Measurements from ENCODE around the gene SLC9A9. TPM values are rescaled to one million over a fixed set of nuclear protein-coding genes. Genes with fewer than 3 reads are reported as not detected.

The SLC9A9 gene
- total and polyA plus RNA-seq, 10 of the 15 experiments (the other 5 are each of a cell fraction or from before 2014, with no cell fraction given) = 3.5 to 14.2 (median 9.3) TPM

- intact Hi-C loops (cut with micrococcal nuclease; ENCODE audit: unreplicated experiment) = no loop called here
- no peak for ATAC-seq
- in situ Hi-C loops (cut with MboI) = no loop called here
- CTCF ChIA-PET = no interaction called here
- TF ChIP-seq POLR2AphosphoS5 (IDR thresholded peaks at IDR 0.05; ENCODE audit: low read length) = no peak
- TF ChIP-seq PRDM15 (CRISPR knock-in tag; IDR thresholded peaks at IDR 0.05) = no peak
- no peak for TF ChIP-seq ATF2 (IDR thresholded peaks at IDR 0.05; ENCODE audit: low read length)
- RAD21 ChIA-PET (ENCODE audit: unreplicated experiment) = no interaction called here
- BruUV-seq (replicated peaks) = no TSS peak
- H3K9me3 ChIP-seq (replicated peaks; ENCODE audit: control insufficient read depth, insufficient read depth, low read length) = no peaks in the 10 kb centered on the region
- FAIRE-seq = no peak
- H3K4me3 ChIP-seq = no peak overlapping the region
- SMC1A ChIA-PET (ENCODE audit: uncharacterized antibody, unreplicated experiment) = interaction anchor here (0.8 to 1.2 kb wide), 2 partner anchors 26 to 1352 kb away, joined by 3 read pairs; no protein-coding TSS in a partner anchor
- H3K9ac ChIP-seq (ENCODE audit: control insufficient read depth, insufficient read depth, low read length) = no peak overlapping the region
- H3K27ac ChIP-seq (ENCODE audit: control insufficient read depth, insufficient read depth) = no peak overlapping the region
- no peaks in the 10 kb centered on the region for H4K20me1 ChIP-seq (ENCODE audit: control insufficient read depth, insufficient read depth)
- DNase-seq (ENCODE audit: low read depth, low spot score) = no peak
- no peaks in the 10 kb centered on the region for H3K27me3 ChIP-seq (replicated peaks in 1 of 2; ENCODE audit: control insufficient read depth in 2 of 2, insufficient read depth in 2 of 2, low read length in 1 of 2)
- H3K36me3 ChIP-seq (ENCODE audit: control insufficient read depth in 2 of 2, insufficient read depth in 2 of 2, low read length in 1 of 2) = no peaks in the 10 kb centered on the region
- 92% methylated on average over 1 of the region's 1 CpG for WGBS (ENCODE audit: insufficient coverage, insufficient replicate concordance, low lambda C conversion rate, missing lambda C conversion rate)
- H3K4me2 ChIP-seq (ENCODE audit: control insufficient read depth, insufficient read depth) = no peak overlapping the region
- no peak overlapping the region for H2AFZ ChIP-seq (ENCODE audit: control insufficient read depth, low read depth, low read length)
- POLR2A ChIA-PET = no interaction called here
- H3K79me2 ChIP-seq (ENCODE audit: control insufficient read depth, insufficient read depth, low read length) = no peaks in the 10 kb centered on the region
- peaks cover 6% of the 10 kb centered on the region; the same call in 1 of the 2 replicates for H3K4me1 ChIP-seq (ENCODE audit: control insufficient read depth, insufficient read depth, low read length)
These were observed 95.3 kb downstream of the SLC9A9 start for GRCh38 chr3:143753006-143753405.
